Metanephros (tissue), 1 donor: ENCODE measurements around the gene SCPEP1. TPM values are rescaled to one million over a fixed set of nuclear protein-coding genes. Genes with fewer than 3 reads are reported as not detected.

ENCODE experiments used
- total RNA-seq: library from RNA; depleted of rRNA; stranded (reverse); fragments of >200 nt; gene quantifications from one replicate; pipeline ENCODE4 v1.2.3, GENCODE V29; 2014

Gene SCPEP1
- total RNA-seq = 49.4 TPM

DNA sequence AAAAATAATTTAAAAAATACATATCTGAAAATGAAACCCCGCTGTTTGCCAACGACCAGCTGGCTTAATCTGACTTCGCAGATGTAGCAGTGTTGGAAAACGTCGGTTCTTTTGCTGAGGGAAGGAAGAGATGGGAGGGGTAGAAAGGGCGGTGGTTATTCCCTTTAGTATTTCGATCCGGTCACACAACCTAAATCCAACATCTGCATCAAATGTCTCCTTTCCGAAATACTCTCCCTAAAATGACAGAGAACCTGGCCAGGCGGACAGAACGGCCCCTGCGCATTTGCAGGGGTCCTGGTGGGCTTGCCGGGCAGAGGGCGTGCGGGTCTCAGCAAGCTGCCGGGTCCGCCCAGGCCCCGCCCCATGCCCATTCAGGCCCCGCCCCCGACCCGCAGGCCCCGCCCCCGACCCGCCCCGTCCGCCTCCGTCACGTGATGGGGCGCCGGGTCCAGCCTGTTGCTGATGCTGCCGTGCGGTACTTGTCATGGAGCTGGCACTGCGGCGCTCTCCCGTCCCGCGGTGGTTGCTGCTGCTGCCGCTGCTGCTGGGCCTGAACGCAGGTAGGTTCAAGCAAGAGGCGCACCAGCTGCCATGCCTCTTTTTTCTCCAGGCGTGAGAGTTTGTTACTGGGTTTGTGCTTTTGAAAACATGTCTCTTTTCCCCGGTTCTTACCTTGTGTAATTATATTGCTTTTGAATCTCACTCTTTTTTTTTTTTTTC is at the start of gene SCPEP1:
Gene SCPEP1 (plus strand): TSS at position 459 of the 723 bp plus-strand sequence. CDS start 29 bp downstream, at position 488.

GRCh38 chr17:56960596-56961538 is 17.1 kb upstream of the SCPEP1 start, which contains the start of gene COIL:
Gene COIL, minus strand, starts transcription at chr17:56961050. Its CDS starts 31 bp downstream, at chr17:56961019.

Other genes starting within 250 kb of the SCPEP1 start
- gene C17orf67, start 144.2 kb upstream of the SCPEP1 start, total RNA-seq = 1.8 TPM
- 14.9 TPM for gene DGKE, start 144.0 kb upstream of the SCPEP1 start, total RNA-seq
- gene TRIM25, start 64.1 kb upstream of the SCPEP1 start, total RNA-seq = 16.9 TPM
- 13.7 TPM for gene COIL, start 17.1 kb upstream of the SCPEP1 start, total RNA-seq
- gene AKAP1, start 107.1 kb downstream of the SCPEP1 start, total RNA-seq = 52.0 TPM